ENCODE measurements around the gene SNX1.

DNA sequence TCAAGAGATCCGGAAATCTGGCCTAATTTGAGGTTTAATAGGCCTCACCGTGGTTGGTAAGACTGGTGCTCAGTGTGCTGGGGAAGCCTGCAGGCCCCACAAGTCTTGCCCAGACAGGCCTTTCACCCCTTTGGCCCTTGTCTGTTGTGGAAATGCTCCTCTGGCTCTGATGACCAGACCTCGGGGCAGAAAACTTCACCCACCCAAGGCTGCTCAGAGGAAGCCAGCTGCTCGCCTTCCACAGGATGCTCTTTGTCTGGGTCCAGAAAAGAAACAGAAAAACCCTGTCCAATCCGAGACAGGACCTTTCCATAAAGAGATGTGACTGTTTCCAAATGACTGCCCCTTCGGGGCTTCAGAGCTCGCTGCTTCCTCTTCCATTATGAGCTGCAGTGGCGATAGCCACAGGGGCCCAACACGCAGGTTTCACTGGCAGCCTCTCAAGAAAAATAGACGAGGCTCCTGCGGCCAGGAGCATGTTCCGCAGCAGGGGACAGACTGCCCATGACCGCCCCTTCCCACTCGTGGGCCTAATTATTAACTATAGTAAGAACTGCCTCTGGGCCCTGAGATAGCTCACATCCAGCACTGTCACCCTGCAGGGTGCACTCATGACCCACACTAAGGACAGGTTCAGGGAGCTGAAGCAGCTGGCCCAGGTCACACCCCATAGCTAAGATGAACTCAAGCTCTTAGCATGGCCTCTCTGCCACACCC is 48.9 kb downstream of the SNX1 start:
- TF ChIP-seq, protein P1, sequence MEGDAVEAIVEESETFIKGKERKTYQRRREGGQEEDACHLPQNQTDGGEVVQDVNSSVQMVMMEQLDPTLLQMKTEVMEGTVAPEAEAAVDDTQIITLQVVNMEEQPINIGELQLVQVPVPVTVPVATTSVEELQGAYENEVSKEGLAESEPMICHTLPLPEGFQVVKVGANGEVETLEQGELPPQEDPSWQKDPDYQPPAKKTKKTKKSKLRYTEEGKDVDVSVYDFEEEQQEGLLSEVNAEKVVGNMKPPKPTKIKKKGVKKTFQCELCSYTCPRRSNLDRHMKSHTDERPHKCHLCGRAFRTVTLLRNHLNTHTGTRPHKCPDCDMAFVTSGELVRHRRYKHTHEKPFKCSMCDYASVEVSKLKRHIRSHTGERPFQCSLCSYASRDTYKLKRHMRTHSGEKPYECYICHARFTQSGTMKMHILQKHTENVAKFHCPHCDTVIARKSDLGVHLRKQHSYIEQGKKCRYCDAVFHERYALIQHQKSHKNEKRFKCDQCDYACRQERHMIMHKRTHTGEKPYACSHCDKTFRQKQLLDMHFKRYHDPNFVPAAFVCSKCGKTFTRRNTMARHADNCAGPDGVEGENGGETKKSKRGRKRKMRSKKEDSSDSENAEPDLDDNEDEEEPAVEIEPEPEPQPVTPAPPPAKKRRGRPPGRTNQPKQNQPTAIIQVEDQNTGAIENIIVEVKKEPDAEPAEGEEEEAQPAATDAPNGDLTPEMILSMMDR (optimal IDR thresholded peaks at IDR 0.05 in 1 of 3, IDR thresholded peaks at IDR 0.05 in 1 of 3, conservative IDR thresholded peaks at IDR 0.05 in 1 of 3; ENCODE audit: extremely low read depth in 1 of 3, insufficient read depth in 2 of 3, low read length in 3 of 3), result no peak
- TF ChIP-seq EZH2 (IDR thresholded peaks at IDR 0.05; ENCODE audit: low read length), result no peak

Measured in keratinocyte (primary cell).